HepG2 (cell line): ENCODE results near the gene NPW. TPM values are rescaled to one million over a fixed set of nuclear protein-coding genes. Genes with fewer than 3 reads are reported as not detected.

ENCODE experiments used
- ELF4 ChIP-seq: sonication (generic); formaldehyde crosslinking; IDR thresholded peaks from 2 replicates; pipeline ENCODE4 v1.5.0; 2020; ENCODE audit warnings: missing genetic modification reagents, mild to moderate bottlenecking, moderate library complexity, borderline replicate concordance
- HMG20A ChIP-seq: IDR thresholded peaks from 2 replicates; pipeline ENCODE4 v1.6.1; 2016; ENCODE audit warnings: borderline replicate concordance
- HNRNPUL1 ChIP-seq: fragments of 200-400 bp; formaldehyde crosslinking; IDR thresholded peaks from 2 replicates; pipeline ENCODE4 v1.6.1; 2017; ENCODE audit warnings: low read depth, mild to moderate bottlenecking, low read length, moderate library complexity
- MEIS2 ChIP-seq: sonication (generic); formaldehyde crosslinking; IDR thresholded peaks from 2 replicates; pipeline ENCODE4 v1.9.0; 2021; ENCODE audit warnings: mild to moderate bottlenecking, missing genetic modification reagents
- NFKB2 ChIP-seq: sonication (generic); formaldehyde crosslinking; IDR thresholded peaks from 2 replicates; pipeline ENCODE4 v1.4.0; 2020; ENCODE audit warnings: missing genetic modification reagents, borderline replicate concordance
- SALL2 ChIP-seq: sonication (generic); formaldehyde crosslinking; IDR thresholded peaks from 2 replicates; pipeline ENCODE4 v1.8.1; 2023; ENCODE audit warnings: mild to moderate bottlenecking, missing genetic modification reagents, inconsistent platforms
- SETDB1 ChIP-seq: sonication (generic); formaldehyde crosslinking; IDR thresholded peaks from 2 replicates; pipeline ENCODE4 v1.5.1; 2020; ENCODE audit warnings: missing genetic modification reagents, mild to moderate bottlenecking, borderline replicate concordance
- SOX5 ChIP-seq: IDR thresholded peaks from 2 replicates; pipeline ENCODE4 v1.6.1; 2016; ENCODE audit warnings: borderline replicate concordance
- TEAD2 ChIP-seq: sonication (generic); formaldehyde crosslinking; IDR thresholded peaks from 2 replicates; pipeline ENCODE4 v1.9.0; 2021; ENCODE audit warnings: missing genetic modification reagents
- ZNF101 ChIP-seq: sonication (generic); formaldehyde crosslinking; IDR thresholded peaks from 2 replicates; pipeline ENCODE4 v1.4.0; 2020; ENCODE audit warnings: mild to moderate bottlenecking, low read depth, missing genetic modification reagents, borderline replicate concordance
- ZNF441 ChIP-seq: sonication (generic); formaldehyde crosslinking; IDR thresholded peaks from 2 replicates; pipeline ENCODE4 v1.7.0; 2021; ENCODE audit warnings: missing genetic modification reagents, borderline replicate concordance
- ZNF569 ChIP-seq: sonication (generic); formaldehyde crosslinking; IDR thresholded peaks from 2 replicates; pipeline ENCODE4 v1.5.0; 2020; ENCODE audit warnings: mild to moderate bottlenecking, missing genetic modification reagents, moderate library complexity, borderline replicate concordance
- ZNF749 ChIP-seq: sonication (generic); formaldehyde crosslinking; IDR thresholded peaks from 2 replicates; pipeline ENCODE4 v1.8.0; 2022; ENCODE audit warnings: mild to moderate bottlenecking, missing genetic modification reagents, moderate library complexity, borderline replicate concordance
- ZNF891 ChIP-seq: sonication (generic); formaldehyde crosslinking; IDR thresholded peaks from 2 replicates; pipeline ENCODE4 v1.5.0; 2020; ENCODE audit warnings: mild to moderate bottlenecking, missing genetic modification reagents
- polyA plus RNA-seq, 8 experiments: library from polyadenylated mRNA; depleted of rRNA in 3 of 8; stranded (reverse) in 7 of 8; unstranded in 1 of 8; fragments of >200 nt; fragmentation: Illumina TruSeq in 4 of 8; extraction: Trizol in 4 of 8; gene quantifications; 2 replicates each; pipeline versions ENCODE4 v1.2.1 to v1.2.3, GENCODE V29; 2011 to 2016; ENCODE audit warnings: low read depth in 4 of 8, missing spikeins in 1 of 8, mixed read lengths in 1 of 8; ENCODE audit not compliant: insufficient read depth in 1 of 8
- total RNA-seq, 5 experiments: library from RNA; depleted of rRNA; stranded (reverse); fragments of >200 nt; fragmentation: Illumina TruSeq; extraction: Trizol; gene quantifications; 2 replicates each; pipeline ENCODE4 v1.2.3, GENCODE V29; 2016; ENCODE audit warnings: low read depth in 1 of 5
- TF ChIP-seq, protein P1 (sequence below): sonication (generic); formaldehyde crosslinking; IDR thresholded peaks from 2 replicates; pipeline ENCODE4 v1.8.0; 2022; ENCODE audit warnings: mild to moderate bottlenecking, missing genetic modification reagents, moderate library complexity
- TF ChIP-seq, protein P2 (sequence below): sonication (generic); formaldehyde crosslinking; IDR thresholded peaks from 2 replicates; pipeline ENCODE4 v1.5.0; 2020; ENCODE audit warnings: missing genetic modification reagents
- TF ChIP-seq, protein P3 (sequence below): sonication (generic); formaldehyde crosslinking; IDR thresholded peaks from 2 replicates; pipeline ENCODE4 v1.5.0; 2020; ENCODE audit warnings: mild to moderate bottlenecking, missing genetic modification reagents
- TF ChIP-seq, protein P4 (sequence below): sonication (generic); formaldehyde crosslinking; IDR thresholded peaks from 2 replicates; pipeline ENCODE4 v1.5.1; 2020; ENCODE audit warnings: missing genetic modification reagents, mild to moderate bottlenecking, borderline replicate concordance
- TF ChIP-seq, protein P5 (sequence below): IDR thresholded peaks from 2 replicates; pipeline ENCODE4 v1.6.1; 2016; ENCODE audit warnings: missing biosample characterization, missing genetic modification reagents, low read depth

The NPW gene
- total and polyA plus RNA-seq, 2 of the 13 experiments (the other 11 are each of a cell fraction or from before 2014, with no cell fraction given) = 0.24 to 0.97 TPM

DNA sequence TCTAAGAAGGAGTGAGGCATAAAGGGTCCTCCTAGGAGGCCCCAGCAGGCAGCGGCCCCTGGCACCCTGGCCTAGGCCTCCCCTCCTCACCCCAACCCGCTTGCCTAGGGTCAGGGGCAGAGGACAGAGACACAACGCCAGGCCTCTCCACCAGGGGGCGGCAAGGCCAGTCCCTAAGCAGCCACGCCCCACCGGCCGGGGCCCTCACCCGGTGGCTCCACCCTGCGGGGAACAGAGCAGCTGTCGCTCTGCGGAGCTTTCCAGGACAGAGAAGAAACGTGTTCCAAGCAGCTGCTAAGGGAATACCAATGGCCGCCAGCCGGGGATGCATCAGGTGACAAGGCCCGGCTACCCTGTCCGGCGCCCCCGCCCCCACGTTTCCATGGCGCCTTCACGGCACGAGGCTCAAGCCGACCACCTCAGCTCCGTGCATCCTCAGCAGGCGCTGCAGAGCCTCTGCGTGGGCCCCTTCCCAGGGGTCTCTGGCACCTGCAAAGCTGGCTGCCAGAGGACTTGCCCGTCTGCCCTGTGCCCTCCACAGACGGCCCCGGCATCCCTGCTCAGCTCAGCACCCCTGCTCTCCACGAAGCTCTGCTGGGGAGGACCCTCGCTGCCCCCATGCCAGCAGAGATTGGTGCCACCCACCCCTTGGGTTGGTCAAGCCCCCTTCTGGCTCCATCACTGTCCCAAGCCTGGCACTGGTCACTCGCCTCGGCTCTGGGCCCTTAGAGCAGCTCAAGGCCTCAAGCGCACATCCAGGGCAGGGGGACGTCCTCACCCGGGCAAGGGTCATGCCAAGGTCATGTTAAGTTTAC lies 15.6 kb upstream of the NPW start (continued):
- TF ChIP-seq, protein P1, sequence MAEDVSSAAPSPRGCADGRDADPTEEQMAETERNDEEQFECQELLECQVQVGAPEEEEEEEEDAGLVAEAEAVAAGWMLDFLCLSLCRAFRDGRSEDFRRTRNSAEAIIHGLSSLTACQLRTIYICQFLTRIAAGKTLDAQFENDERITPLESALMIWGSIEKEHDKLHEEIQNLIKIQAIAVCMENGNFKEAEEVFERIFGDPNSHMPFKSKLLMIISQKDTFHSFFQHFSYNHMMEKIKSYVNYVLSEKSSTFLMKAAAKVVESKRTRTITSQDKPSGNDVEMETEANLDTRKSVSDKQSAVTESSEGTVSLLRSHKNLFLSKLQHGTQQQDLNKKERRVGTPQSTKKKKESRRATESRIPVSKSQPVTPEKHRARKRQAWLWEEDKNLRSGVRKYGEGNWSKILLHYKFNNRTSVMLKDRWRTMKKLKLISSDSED (CRISPR knock-in tag) = no peak
- TF ChIP-seq, protein P2, sequence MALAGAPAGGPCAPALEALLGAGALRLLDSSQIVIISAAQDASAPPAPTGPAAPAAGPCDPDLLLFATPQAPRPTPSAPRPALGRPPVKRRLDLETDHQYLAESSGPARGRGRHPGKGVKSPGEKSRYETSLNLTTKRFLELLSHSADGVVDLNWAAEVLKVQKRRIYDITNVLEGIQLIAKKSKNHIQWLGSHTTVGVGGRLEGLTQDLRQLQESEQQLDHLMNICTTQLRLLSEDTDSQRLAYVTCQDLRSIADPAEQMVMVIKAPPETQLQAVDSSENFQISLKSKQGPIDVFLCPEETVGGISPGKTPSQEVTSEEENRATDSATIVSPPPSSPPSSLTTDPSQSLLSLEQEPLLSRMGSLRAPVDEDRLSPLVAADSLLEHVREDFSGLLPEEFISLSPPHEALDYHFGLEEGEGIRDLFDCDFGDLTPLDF (CRISPR knock-in tag) = no peak
- TF ChIP-seq HMG20A (CRISPR knock-in tag) (no peak), ZNF101 (CRISPR knock-in tag) (no peak), HNRNPUL1 (no peak), ZNF569 (CRISPR knock-in tag) (no peak), ZNF441 (CRISPR knock-in tag) (no peak), TEAD2 (CRISPR knock-in tag) (no peak), ZNF749 (no peak), MEIS2 (CRISPR knock-in tag) (no peak), ZNF891 (no peak), NFKB2 (peak; percentile 55; the same call in 1 of the 2 replicates), SETDB1 (CRISPR knock-in tag) (no peak), SALL2 (peak; percentile 68; the same call in 1 of the 2 replicates), ELF4 (no peak), SOX5 (CRISPR knock-in tag) (peak; percentile 43; the same call in 1 of the 2 replicates)
- TF ChIP-seq, protein P3, sequence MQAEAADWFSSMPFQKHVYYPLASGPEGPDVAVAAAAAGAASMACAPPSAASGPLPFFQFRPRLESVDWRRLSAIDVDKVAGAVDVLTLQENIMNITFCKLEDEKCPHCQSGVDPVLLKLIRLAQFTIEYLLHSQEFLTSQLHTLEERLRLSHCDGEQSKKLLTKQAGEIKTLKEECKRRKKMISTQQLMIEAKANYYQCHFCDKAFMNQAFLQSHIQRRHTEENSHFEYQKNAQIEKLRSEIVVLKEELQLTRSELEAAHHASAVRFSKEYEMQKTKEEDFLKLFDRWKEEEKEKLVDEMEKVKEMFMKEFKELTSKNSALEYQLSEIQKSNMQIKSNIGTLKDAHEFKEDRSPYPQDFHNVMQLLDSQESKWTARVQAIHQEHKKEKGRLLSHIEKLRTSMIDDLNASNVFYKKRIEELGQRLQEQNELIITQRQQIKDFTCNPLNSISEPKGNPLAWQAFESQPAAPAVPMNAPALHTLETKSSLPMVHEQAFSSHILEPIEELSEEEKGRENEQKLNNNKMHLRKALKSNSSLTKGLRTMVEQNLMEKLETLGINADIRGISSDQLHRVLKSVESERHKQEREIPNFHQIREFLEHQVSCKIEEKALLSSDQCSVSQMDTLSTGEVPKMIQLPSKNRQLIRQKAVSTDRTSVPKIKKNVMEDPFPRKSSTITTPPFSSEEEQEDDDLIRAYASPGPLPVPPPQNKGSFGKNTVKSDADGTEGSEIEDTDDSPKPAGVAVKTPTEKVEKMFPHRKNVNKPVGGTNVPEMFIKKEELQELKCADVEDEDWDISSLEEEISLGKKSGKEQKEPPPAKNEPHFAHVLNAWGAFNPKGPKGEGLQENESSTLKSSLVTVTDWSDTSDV (CRISPR knock-in tag) = no peak
- TF ChIP-seq, protein P4, sequence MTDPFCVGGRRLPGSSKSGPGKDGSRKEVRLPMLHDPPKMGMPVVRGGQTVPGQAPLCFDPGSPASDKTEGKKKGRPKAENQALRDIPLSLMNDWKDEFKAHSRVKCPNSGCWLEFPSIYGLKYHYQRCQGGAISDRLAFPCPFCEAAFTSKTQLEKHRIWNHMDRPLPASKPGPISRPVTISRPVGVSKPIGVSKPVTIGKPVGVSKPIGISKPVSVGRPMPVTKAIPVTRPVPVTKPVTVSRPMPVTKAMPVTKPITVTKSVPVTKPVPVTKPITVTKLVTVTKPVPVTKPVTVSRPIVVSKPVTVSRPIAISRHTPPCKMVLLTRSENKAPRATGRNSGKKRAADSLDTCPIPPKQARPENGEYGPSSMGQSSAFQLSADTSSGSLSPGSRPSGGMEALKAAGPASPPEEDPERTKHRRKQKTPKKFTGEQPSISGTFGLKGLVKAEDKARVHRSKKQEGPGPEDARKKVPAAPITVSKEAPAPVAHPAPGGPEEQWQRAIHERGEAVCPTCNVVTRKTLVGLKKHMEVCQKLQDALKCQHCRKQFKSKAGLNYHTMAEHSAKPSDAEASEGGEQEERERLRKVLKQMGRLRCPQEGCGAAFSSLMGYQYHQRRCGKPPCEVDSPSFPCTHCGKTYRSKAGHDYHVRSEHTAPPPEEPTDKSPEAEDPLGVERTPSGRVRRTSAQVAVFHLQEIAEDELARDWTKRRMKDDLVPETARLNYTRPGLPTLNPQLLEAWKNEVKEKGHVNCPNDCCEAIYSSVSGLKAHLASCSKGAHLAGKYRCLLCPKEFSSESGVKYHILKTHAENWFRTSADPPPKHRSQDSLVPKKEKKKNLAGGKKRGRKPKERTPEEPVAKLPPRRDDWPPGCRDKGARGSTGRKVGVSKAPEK (CRISPR knock-in tag) = no peak
- TF ChIP-seq, protein P5, sequence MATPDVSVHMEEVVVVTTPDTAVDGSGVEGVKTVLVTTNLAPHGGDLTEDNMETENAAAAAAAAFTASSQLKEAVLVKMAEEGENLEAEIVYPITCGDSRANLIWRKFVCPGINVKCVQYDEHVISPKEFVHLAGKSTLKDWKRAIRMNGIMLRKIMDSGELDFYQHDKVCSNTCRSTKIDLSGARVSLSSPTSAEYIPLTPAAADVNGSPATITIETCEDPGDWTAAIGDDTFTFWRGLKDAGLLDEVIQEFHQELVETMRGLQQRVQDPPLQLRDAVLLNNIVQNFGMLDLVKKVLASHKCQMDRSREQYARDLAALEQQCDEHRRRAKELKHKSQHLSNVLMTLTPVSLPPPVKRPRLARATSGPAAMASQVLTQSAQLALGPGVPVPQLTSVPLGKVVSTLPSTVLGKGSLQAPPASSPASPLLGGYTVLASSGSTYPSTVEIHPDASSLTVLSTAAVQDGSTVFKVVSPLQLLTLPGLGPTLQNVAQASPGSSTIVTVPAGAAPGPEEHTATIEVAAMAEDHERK = no peak
